NCI-H510A treated with DMSO at 0.1 percent for 48 hours (cell line): ENCODE data around the gene TACR1.

Source experiments
- DNase-seq: peaks from one replicate; lab custom pipeline; 2025; lab: John Stamatoyannopoulos, UW

TACR1 gene

GRCh38 chr2:75047992-75048625 lies 151.2 kb downstream of the TACR1 start:
- no peak for DNase-seq

DNA sequence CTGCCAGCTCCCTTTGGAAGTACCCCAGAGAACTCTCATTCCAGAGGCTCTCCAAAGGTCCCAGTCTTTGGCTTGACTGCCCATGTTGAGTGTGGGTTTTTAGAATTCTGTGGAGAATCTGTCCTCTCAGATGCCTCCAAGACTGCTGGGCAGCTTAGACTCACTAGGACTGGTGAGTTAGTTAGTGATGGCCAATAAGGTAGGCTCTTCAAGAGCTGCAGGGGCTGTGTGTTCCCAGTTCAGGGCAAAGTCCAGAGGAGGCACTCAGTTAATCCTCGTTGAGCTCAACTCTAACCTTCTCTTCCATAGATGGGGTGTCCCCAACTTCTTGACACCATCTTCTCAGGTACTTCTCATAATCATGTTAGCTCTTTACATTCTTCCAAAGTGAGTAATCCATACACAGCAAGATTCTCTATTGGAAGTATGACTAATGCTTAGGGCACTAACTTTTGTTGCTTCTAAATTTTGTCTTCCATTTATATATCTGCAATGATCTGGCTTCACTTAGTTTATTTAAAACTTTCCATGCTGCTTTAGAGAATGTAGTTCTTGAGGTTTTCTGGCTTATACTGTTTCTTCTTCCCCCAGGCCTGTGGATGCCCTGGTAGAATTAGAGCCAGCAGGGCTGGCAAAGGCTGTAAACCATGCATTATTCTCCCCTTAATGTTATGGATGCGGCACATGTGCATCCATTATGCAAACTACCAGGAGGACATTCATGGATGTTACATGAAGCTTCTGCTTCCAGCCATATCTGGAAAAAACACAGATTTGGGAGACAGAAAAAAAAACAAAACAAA lies 151.9 kb downstream of the TACR1 start:
- DNase-seq, result no peak

- DNase-seq, result no peak
Measured at GRCh38 chr2:75045526-75046050, 153.7 kb downstream of the TACR1 start.

GRCh38 chr2:75044291-75044690 lies 155.0 kb downstream of the TACR1 start:
- no peak for DNase-seq

DNA sequence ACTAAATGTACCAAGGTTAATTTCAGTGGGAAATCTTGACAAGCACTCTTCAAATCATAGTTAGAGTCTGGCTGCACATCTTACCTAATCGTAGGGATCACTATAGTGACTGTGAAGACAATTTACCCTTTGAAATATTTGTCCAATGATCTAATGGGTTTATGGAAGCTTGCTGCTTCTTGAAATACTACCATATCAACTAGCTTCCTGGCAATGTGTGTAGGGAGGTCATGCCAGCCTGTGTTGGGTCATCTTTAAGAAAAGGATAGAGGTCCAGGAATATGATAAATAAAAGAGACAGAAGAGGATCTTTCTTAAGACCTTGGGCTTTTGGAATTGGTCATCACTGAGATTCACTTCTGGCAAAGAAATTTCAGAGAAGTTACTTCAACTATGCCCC lies 156.5 kb downstream of the TACR1 start:
- no peak for DNase-seq

- no peak for DNase-seq
Measured at GRCh38 chr2:75041731-75042600, 157.4 kb downstream of the TACR1 start.

DNA sequence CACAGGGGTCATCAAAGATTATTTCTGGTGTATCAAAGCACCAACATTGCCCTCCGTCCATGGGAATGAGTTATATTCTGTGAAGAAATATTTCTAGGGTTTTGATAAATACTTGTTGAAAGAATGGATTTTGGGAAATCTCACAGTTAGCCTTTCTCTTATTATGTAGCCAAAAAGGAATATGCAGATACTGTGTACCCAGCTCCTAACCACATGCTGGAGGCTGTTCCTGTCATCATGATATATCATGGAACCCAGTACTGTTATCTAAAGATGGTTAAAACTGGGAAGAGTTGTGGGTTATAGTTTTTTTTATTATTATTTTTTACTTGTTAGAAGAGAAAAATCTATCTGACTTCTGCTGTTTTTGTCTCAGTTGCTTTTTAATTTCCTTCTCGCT lies 158.1 kb downstream of the TACR1 start:
- DNase-seq, result no peak

DNA sequence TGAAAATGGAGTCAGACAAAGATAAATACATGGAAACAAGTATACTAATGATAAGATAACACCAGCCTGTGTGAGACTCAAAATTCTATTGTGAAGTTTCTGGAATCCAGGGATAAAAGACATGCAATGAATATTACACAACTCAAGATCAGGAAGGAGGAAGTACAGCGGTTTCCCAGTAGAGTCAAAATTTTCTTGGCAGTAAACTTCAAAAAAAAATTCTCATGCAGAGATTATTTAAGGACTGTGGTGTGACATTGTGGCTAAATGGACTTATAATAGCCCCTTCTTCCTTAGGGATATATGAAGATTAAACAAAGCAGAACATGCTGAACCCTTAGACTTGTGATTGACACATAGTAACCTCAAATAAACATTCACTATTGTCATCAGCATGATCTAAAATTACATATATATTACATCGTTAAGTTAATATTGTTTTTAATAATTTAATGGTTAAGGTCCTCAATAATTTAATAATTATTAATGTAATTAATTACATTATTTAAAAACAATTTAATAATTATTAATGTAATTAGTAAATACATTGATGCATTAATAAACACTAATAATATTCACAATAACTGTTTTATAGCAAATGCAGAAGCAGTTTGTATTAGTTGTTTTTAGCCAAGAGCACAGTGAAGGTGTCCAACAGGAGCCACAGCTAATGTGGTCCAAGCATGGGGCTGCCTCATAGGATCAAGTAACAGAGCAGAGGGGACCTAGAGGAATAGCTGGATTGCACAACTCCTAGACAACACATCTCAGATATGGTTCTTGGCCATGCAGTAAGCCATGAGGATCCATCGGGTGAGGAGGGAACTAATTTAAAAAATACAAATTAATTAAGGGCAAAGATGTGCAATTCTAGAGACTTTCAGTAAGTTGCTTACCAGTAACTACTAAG lies 163.6 kb downstream of the TACR1 start:
- no peak for DNase-seq

GRCh38 chr2:75033516-75033915 lies 165.8 kb downstream of the TACR1 start:
- no peak for DNase-seq

DNA sequence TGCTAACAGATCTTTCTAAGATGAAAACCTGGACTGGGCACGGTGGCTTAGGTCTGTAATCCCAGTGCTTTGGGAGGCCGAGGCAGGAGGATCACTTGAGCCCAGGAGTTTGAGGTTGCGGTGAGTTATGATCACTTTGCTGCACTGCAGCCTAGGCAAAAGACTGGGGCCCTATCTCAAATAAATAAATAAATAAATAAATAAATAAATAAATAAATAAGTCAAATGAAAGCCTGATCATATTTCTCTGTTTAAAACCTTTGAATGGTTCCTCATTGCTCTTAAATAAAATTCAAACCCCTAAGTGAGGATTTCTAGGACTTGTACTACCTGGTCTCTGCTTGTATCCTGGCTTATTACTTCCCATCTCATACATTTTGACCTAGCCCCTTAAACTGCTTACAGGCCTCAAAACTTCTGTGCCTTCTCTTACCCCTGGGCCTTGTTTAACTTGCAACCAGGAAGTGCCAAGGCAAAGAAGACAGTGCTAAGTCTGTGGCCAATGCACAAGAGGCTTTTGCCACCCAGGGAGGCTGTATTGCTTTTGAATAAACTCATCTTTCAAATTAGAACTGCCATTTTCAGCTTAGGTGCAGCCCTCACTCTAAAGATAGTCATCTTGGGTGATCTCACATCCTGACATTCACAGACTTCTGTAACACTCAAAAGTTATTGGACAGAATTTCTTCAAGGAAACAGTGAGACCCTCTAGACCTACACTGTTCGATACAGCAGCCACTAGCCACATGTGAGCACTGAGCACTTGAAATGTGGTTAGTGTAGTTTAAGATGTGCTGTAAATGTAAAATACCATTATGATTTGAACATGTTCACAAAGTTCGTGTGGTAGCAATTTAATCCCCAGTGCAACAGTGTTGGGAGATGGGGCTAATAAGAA lies 167.2 kb downstream of the TACR1 start:
- no peak for DNase-seq

DNA sequence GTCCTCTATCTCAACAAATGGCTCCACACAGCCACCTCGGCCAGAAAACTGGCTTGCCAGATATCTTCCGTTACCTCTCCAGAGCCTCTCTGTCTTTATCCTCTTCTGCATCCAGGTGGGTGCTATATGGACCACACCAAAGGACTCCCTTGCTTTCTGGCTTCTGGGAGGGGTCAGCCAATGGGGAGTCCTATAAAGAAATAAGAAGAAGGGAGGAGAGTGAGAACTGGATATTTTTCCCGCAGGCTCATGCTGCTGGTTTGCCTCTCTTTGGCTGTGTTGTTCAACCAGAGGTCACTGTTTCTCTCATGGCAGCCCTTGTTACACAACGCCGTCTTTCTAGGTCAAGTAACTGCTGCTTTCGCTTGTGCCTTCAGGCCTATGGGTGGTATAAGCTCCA lies 168.1 kb downstream of the TACR1 start:
- DNase-seq, result no peak

- no peak for DNase-seq
Measured at GRCh38 chr2:75030218-75031009, 168.9 kb downstream of the TACR1 start.

- no peak for DNase-seq
Measured at GRCh38 chr2:75027886-75028285, 171.4 kb downstream of the TACR1 start.

DNA sequence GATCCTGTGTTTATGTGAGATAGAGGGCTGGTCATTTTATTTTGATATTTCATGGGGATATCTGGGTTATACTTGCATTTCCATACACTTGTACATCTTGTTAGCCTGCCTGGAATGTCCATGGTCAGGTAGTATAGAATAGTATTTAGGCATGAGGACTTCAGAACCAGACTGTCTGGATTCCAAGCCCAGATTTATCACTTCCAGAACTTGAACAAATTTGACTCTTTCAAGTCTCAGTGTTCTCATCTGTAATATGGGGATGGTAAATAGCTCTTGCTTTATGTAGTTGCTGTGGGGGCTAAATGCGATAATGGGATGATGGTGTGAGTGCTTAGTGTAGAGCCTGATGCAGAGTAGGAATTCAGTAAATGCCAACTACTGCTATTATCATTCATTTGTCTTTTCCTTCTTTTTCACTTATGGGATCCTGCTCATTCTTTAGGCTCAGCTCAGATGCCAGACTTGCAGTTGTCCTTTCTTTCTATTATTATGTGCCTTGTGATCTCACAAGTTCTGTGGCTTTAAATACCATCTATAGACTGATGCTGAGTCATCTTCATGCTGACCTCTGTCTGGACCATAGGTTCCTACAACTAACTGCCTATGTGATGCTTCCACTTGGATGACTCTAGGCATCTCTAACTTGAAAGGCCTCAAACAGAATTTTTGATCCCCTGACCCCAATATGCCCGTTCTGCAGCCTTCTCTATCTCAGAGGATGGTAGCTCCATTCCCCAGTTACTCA lies 173.5 kb downstream of the TACR1 start:
- no peak for DNase-seq

- no peak for DNase-seq
Measured at GRCh38 chr2:75025216-75025615, 174.1 kb downstream of the TACR1 start.

- no peak for DNase-seq
Measured at GRCh38 chr2:75023666-75024455, 175.5 kb downstream of the TACR1 start.

GRCh38 chr2:75022516-75022915 lies 176.8 kb downstream of the TACR1 start:
- no peak for DNase-seq

GRCh38 chr2:75021672-75022071 lies 177.6 kb downstream of the TACR1 start:
- no peak for DNase-seq
